Stimulated activated CD8-positive, alpha-beta memory T cell treated with anti-CD3 and anti-CD28 coated beads, Interleukin-4, amount 100 ng/mL, for 4 hours (primary cell): ENCODE results near the gene DDX39B.
"Not testable (repeated sequence)": the region's sequence is repeated elsewhere in the genome, so short reads cannot be mapped to it uniquely, and the experiment has no call there.

ENCODE experiments used
- DNase-seq, 2 donors: peaks; one replicate each; pipeline ENCODE4 v3.0.0-alpha.2; 2020; ENCODE audit warnings: low read depth in 2 of 2, low spot score in 1 of 2

DDX39B gene

GRCh38 chr6:31529329-31530150, 12.3 kb downstream of the DDX39B start:
- DNase-seq, result no peak

- DNase-seq, result no peak
Measured at GRCh38 chr6:31528821-31529328, 12.9 kb downstream of the DDX39B start, which contains the start of gene MCCD1. Gene MCCD1, plus strand, starts transcription at chr6:31528962. Its CDS starts 53 bp downstream, at chr6:31529015.

GRCh38 chr6:31528307-31528777, 13.5 kb downstream of the DDX39B start:
- no peak for DNase-seq

GRCh38 chr6:31525932-31526591, 15.7 kb downstream of the DDX39B start:
- no peak for DNase-seq

GRCh38 chr6:31525553-31525931, 16.3 kb downstream of the DDX39B start:
- DNase-seq, result no peak

GRCh38 chr6:31521835-31522234, 20.0 kb downstream of the DDX39B start:
- DNase-seq, result no peak

- no peak for DNase-seq
Measured at GRCh38 chr6:31513456-31514165, 28.2 kb downstream of the DDX39B start.

GRCh38 chr6:31510007-31510406, 31.8 kb downstream of the DDX39B start:
- no peak for DNase-seq

GRCh38 chr6:31509036-31509435, 32.8 kb downstream of the DDX39B start:
- DNase-seq, result not testable (repeated sequence)

- no peak for DNase-seq
Measured at GRCh38 chr6:31502586-31502985, 39.2 kb downstream of the DDX39B start.

- not testable (repeated sequence) for DNase-seq
Measured at GRCh38 chr6:31499648-31500047, 42.2 kb downstream of the DDX39B start.

GRCh38 chr6:31498748-31499147, 43.1 kb downstream of the DDX39B start:
- DNase-seq, result no peak

- DNase-seq, result peak; percentile 69 to 77
Measured at GRCh38 chr6:31497531-31498476, 44.0 kb downstream of the DDX39B start, which contains the start of gene MICB. Gene MICB, plus strand, starts transcription at chr6:31498145. Its CDS starts 49 bp downstream, at chr6:31498194.

- DNase-seq, result not testable (repeated sequence)
Measured at GRCh38 chr6:31496826-31497225, 45.0 kb downstream of the DDX39B start.

GRCh38 chr6:31495580-31495979, 46.2 kb downstream of the DDX39B start:
- no peak for DNase-seq

GRCh38 chr6:31493875-31494694, 47.7 kb downstream of the DDX39B start:
- DNase-seq, result peak; percentile 43 to 54

- not testable (repeated sequence) for DNase-seq
Measured at GRCh38 chr6:31493550-31493874, 48.3 kb downstream of the DDX39B start.

- no peak for DNase-seq
Measured at GRCh38 chr6:31490115-31490873, 51.5 kb downstream of the DDX39B start.

GRCh38 chr6:31489086-31489485, 52.7 kb downstream of the DDX39B start:
- DNase-seq, result no peak
